SK-N-SH treated with all-trans-retinoic acid at 6 μM for 48 hours (cell line): ENCODE data around the gene C1orf115.

Source experiments
- ATAC-seq: fragments of 200-7000 bp; cut with Tn5 transposase; 3 replicates; pipeline ENCODE4 v1.9.1; 2020; ENCODE audit warnings: mild to moderate bottlenecking, moderate library complexity
- ARNTL ChIP-seq: fragments of 450-650 bp; formaldehyde crosslinking; IDR thresholded peaks from 2 replicates; pipeline ENCODE4 v1.5.0; 2020; ENCODE audit warnings: low read depth, mild to moderate bottlenecking, moderate library complexity, borderline replicate concordance
- BACH2 ChIP-seq: fragments of 250-450 bp; sonication (Bioruptor Pico); IDR thresholded peaks from 2 replicates; pipeline ENCODE4 v1.9.0; 2021; ENCODE audit warnings: mild to moderate bottlenecking, borderline replicate concordance
- CSDC2 ChIP-seq: fragments of 250-450 bp; sonication (Bioruptor Pico); IDR thresholded peaks from 2 replicates; pipeline ENCODE4 v1.5.0; 2020; ENCODE audit warnings: mild to moderate bottlenecking, moderate library complexity
- ESRRG ChIP-seq: fragments of 250-450 bp; sonication (Bioruptor Pico); IDR thresholded peaks from 2 replicates; pipeline ENCODE4 v1.6.1; 2021; ENCODE audit warnings: mild to moderate bottlenecking
- GLIS3 ChIP-seq: fragments of 250-450 bp; sonication (Bioruptor Pico); IDR thresholded peaks from 2 replicates; pipeline ENCODE4 v1.5.0; 2020; ENCODE audit warnings: mild to moderate bottlenecking, moderate library complexity
- OSR1 ChIP-seq: fragments of 250-450 bp; sonication (Bioruptor Pico); IDR thresholded peaks from 2 replicates; pipeline ENCODE4 v1.8.0; 2022; ENCODE audit warnings: moderate library complexity, mild to moderate bottlenecking, inconsistent platforms
- PPARA ChIP-seq: fragments of 250-450 bp; sonication (Bioruptor Pico); IDR thresholded peaks from 2 replicates; pipeline ENCODE4 v1.5.0; 2020; ENCODE audit warnings: mild to moderate bottlenecking, borderline replicate concordance
- RARB ChIP-seq: fragments of 250-450 bp; sonication (Bioruptor Pico); IDR thresholded peaks from 2 replicates; pipeline ENCODE4 v1.8.0; 2021; ENCODE audit warnings: mild to moderate bottlenecking, moderate library complexity
- SNAI2 ChIP-seq: fragments of 250-450 bp; sonication (Bioruptor Pico); IDR thresholded peaks from 2 replicates; pipeline ENCODE4 v1.5.0; 2020; ENCODE audit warnings: mild to moderate bottlenecking, moderate library complexity
- TCF4 ChIP-seq: fragments of 250-450 bp; sonication (Bioruptor Pico); IDR thresholded peaks from 2 replicates; pipeline ENCODE4 v1.8.0; 2021; ENCODE audit warnings: mild to moderate bottlenecking, moderate library complexity, borderline replicate concordance
- TOX ChIP-seq: fragments of 250-450 bp; sonication (Bioruptor Pico); IDR thresholded peaks from 2 replicates; pipeline ENCODE4 v1.8.0; 2021; ENCODE audit warnings: mild to moderate bottlenecking, moderate library complexity, borderline replicate concordance
- ZC3H10 ChIP-seq: fragments of 250-450 bp; sonication (Bioruptor Pico); IDR thresholded peaks from 2 replicates; pipeline ENCODE4 v1.5.1; 2021; ENCODE audit warnings: mild to moderate bottlenecking, moderate library complexity
- ZFP3 ChIP-seq: fragments of 250-450 bp; sonication (Bioruptor Pico); IDR thresholded peaks from 2 replicates; pipeline ENCODE4 v1.5.0; 2020; ENCODE audit warnings: mild to moderate bottlenecking, moderate library complexity
- ZFP30 ChIP-seq: fragments of 450-650 bp; formaldehyde crosslinking; IDR thresholded peaks from 2 replicates; pipeline ENCODE4 v1.5.0; 2022; ENCODE audit warnings: mild to moderate bottlenecking, moderate library complexity
- ZNF565 ChIP-seq: fragments of 450-650 bp; formaldehyde crosslinking; conservative IDR thresholded peaks from 2 replicates; pipeline ENCODE4 v1.5.0; 2020; ENCODE audit warnings: low read depth, mild to moderate bottlenecking, moderate library complexity
- ZNF70 ChIP-seq: fragments of 450-650 bp; formaldehyde crosslinking; IDR thresholded peaks from 2 replicates; pipeline ENCODE4 v1.5.0; 2020; ENCODE audit warnings: mild to moderate bottlenecking, moderate library complexity
- ZNF8 ChIP-seq: fragments of 450-650 bp; formaldehyde crosslinking; IDR thresholded peaks from 2 replicates; pipeline ENCODE4 v1.5.0; 2020; ENCODE audit warnings: mild to moderate bottlenecking, moderate library complexity
- TF ChIP-seq, protein P1 (sequence below): fragments of 250-450 bp; sonication (Bioruptor Pico); IDR thresholded peaks from 2 replicates; pipeline ENCODE4 v1.5.0; 2020; ENCODE audit warnings: mild to moderate bottlenecking, moderate library complexity
- TF ChIP-seq, protein P2 (sequence below): fragments of 250-450 bp; sonication (Bioruptor Pico); IDR thresholded peaks from 2 replicates; pipeline ENCODE4 v1.5.1; 2021; ENCODE audit warnings: mild to moderate bottlenecking, moderate library complexity
- TF ChIP-seq, protein P3 (sequence below): fragments of 250-450 bp; sonication (Bioruptor Pico); IDR thresholded peaks from 2 replicates; pipeline ENCODE4 v1.8.0; 2021; ENCODE audit warnings: low read depth, mild to moderate bottlenecking, moderate library complexity, borderline replicate concordance
- TF ChIP-seq, protein P4 (sequence below): fragments of 250-450 bp; sonication (Bioruptor Pico); IDR thresholded peaks from 2 replicates; pipeline ENCODE4 v1.8.0; 2020; ENCODE audit warnings: mild to moderate bottlenecking, moderate library complexity, borderline replicate concordance

Gene C1orf115

DNA sequence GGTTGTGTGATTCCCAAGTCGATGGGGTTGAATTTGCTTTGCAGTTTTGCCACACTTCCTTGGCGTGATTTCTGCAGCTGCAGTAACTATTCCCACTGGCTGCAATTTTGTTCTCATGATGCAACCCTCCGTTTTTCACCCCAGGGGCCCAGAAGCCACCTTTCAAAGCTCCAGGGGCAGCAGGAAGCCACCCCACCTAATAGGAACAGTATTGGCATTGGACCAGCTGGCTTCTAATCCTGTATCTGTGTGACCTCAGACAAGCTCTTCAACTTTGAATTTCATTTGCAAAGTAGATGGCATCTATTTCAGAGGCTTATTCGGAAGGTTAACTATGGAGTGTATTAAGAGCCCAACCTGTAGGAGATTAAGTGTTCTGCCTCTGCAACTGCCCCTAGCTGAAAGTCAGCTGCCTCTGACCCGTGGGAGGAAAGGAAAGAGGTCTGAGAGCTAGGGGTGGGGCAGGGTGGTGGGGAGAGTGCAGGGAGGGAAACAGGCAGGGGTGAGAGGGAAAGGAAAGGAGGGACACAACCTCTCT lies 12.6 kb downstream of the C1orf115 start (continued):
- TF ChIP-seq, protein P1, sequence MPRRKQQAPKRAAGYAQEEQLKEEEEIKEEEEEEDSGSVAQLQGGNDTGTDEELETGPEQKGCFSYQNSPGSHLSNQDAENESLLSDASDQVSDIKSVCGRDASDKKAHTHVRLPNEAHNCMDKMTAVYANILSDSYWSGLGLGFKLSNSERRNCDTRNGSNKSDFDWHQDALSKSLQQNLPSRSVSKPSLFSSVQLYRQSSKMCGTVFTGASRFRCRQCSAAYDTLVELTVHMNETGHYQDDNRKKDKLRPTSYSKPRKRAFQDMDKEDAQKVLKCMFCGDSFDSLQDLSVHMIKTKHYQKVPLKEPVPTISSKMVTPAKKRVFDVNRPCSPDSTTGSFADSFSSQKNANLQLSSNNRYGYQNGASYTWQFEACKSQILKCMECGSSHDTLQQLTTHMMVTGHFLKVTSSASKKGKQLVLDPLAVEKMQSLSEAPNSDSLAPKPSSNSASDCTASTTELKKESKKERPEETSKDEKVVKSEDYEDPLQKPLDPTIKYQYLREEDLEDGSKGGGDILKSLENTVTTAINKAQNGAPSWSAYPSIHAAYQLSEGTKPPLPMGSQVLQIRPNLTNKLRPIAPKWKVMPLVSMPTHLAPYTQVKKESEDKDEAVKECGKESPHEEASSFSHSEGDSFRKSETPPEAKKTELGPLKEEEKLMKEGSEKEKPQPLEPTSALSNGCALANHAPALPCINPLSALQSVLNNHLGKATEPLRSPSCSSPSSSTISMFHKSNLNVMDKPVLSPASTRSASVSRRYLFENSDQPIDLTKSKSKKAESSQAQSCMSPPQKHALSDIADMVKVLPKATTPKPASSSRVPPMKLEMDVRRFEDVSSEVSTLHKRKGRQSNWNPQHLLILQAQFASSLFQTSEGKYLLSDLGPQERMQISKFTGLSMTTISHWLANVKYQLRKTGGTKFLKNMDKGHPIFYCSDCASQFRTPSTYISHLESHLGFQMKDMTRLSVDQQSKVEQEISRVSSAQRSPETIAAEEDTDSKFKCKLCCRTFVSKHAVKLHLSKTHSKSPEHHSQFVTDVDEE (CRISPR knock-in tag): no peak
- no peak for TF ChIP-seq RARB (CRISPR knock-in tag)
- TF ChIP-seq GLIS3 (CRISPR knock-in tag): no peak

DNA sequence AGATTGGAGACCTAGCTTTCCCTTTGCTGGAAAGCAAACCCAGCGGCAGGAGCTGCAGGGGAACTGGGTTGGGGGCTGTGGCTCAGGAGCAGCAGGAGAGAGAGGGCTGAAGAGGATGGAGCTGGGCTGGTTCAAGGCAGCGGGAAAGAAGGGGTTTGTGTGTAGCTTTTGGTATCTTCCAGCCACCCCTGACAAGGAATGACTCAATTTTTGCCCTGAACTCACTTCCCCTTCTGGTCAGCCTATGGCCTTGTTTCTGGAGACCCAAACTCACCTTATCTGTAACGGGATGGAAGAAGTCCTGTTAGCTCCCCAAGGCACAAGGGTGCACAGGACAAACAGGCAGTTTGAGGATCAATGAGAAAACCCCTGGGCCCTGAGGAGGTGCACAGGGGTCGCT lies 13.1 kb downstream of the C1orf115 start:
- TF ChIP-seq, protein P2, sequence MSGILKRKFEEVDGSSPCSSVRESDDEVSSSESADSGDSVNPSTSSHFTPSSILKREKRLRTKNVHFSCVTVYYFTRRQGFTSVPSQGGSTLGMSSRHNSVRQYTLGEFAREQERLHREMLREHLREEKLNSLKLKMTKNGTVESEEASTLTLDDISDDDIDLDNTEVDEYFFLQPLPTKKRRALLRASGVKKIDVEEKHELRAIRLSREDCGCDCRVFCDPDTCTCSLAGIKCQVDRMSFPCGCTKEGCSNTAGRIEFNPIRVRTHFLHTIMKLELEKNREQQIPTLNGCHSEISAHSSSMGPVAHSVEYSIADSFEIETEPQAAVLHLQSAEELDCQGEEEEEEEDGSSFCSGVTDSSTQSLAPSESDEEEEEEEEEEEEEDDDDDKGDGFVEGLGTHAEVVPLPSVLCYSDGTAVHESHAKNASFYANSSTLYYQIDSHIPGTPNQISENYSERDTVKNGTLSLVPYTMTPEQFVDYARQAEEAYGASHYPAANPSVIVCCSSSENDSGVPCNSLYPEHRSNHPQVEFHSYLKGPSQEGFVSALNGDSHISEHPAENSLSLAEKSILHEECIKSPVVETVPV (CRISPR knock-in tag): no peak
- TF ChIP-seq, protein P1 (CRISPR knock-in tag): no peak
- TF ChIP-seq TOX (CRISPR knock-in tag) (no peak), GLIS3 (CRISPR knock-in tag) (no peak), ZC3H10 (CRISPR knock-in tag) (no peak), SNAI2 (CRISPR knock-in tag) (no peak), ZNF565 (CRISPR knock-in tag) (no peak), OSR1 (CRISPR knock-in tag) (no peak), PPARA (CRISPR knock-in tag) (no peak), ZFP30 (no peak), RARB (CRISPR knock-in tag) (no peak), ESRRG (no peak), CSDC2 (CRISPR knock-in tag) (no peak), ZNF8 (CRISPR knock-in tag) (no peak), BACH2 (CRISPR knock-in tag) (no peak)
- TF ChIP-seq, protein P3, sequence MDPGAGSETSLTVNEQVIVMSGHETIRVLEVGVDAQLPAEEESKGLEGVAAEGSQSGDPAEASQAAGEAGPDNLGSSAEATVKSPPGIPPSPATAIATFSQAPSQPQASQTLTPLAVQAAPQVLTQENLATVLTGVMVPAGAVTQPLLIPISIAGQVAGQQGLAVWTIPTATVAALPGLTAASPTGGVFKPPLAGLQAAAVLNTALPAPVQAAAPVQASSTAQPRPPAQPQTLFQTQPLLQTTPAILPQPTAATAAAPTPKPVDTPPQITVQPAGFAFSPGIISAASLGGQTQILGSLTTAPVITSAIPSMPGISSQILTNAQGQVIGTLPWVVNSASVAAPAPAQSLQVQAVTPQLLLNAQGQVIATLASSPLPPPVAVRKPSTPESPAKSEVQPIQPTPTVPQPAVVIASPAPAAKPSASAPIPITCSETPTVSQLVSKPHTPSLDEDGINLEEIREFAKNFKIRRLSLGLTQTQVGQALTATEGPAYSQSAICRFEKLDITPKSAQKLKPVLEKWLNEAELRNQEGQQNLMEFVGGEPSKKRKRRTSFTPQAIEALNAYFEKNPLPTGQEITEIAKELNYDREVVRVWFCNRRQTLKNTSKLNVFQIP (CRISPR knock-in tag): no peak
- TF ChIP-seq, protein P4, sequence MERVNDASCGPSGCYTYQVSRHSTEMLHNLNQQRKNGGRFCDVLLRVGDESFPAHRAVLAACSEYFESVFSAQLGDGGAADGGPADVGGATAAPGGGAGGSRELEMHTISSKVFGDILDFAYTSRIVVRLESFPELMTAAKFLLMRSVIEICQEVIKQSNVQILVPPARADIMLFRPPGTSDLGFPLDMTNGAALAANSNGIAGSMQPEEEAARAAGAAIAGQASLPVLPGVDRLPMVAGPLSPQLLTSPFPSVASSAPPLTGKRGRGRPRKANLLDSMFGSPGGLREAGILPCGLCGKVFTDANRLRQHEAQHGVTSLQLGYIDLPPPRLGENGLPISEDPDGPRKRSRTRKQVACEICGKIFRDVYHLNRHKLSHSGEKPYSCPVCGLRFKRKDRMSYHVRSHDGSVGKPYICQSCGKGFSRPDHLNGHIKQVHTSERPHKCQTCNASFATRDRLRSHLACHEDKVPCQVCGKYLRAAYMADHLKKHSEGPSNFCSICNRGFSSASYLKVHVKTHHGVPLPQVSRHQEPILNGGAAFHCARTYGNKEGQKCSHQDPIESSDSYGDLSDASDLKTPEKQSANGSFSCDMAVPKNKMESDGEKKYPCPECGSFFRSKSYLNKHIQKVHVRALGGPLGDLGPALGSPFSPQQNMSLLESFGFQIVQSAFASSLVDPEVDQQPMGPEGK: no peak
- TF ChIP-seq, all 23 proteins: peak for 0
- ATAC-seq: no peak

DNA sequence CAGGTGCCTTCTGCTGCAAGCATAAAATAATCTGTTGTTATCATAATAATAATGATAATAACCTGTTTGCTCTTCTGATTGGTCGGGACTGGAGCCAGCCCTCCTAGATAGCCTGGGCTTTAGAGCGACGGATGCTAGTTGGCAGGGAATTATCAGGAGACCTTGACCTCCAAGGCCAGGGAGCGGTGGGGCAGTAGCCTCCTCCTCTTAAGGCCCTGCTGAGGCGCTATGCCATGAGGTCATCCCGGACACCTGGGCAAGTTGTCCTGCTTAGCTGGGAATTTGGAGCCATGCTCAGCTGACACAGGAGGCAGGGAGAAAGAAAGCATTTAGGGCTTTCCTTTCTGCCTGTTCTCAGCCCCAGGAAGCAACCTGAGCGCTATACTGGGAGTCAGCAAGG lies 15.6 kb downstream of the C1orf115 start:
- ATAC-seq: no peak
- no peak for TF ChIP-seq ZFP3 (CRISPR knock-in tag)
- TF ChIP-seq ARNTL (CRISPR knock-in tag): no peak
- TF ChIP-seq BACH2 (CRISPR knock-in tag): no peak
- no peak for TF ChIP-seq CSDC2 (CRISPR knock-in tag)
- TF ChIP-seq ZFP30: no peak
- no peak for TF ChIP-seq ESRRG
- no peak for TF ChIP-seq TOX (CRISPR knock-in tag)
- TF ChIP-seq ZNF8 (CRISPR knock-in tag): no peak
- no peak for TF ChIP-seq OSR1 (CRISPR knock-in tag)
- TF ChIP-seq SNAI2 (CRISPR knock-in tag): no peak
- no peak for TF ChIP-seq ZNF565 (CRISPR knock-in tag)
- no peak for TF ChIP-seq ZNF70 (CRISPR knock-in tag)
- no peak for TF ChIP-seq TCF4 (CRISPR knock-in tag)
- TF ChIP-seq ZC3H10 (CRISPR knock-in tag): no peak
- TF ChIP-seq, protein P1 (CRISPR knock-in tag): no peak
- TF ChIP-seq GLIS3 (CRISPR knock-in tag): no peak
- TF ChIP-seq PPARA (CRISPR knock-in tag): no peak
- TF ChIP-seq, protein P3 (CRISPR knock-in tag): no peak
